Keratinocyte (primary cell): ENCODE results near the gene SNRNP27. TPM values are rescaled to one million over a fixed set of nuclear protein-coding genes. Genes with fewer than 3 reads are reported as not detected.

ENCODE experiments used
- DNase-seq: peaks from one replicate; pipeline ENCODE4 v3.0.0-alpha.2; 2011; ENCODE audit warnings: low read depth, missing footprints, low spot score
- FAIRE-seq: peaks from 2 replicates; lab custom pipeline; 2011; peaks lifted over from hg19 to GRCh38; lab: Jason Lieb, UNC
- H2AFZ ChIP-seq: 2 replicates; pipeline ENCODE4 v1.6.0; 2012; ENCODE audit warnings: low read length, control low read depth, inconsistent platforms; ENCODE audit not compliant: control insufficient read depth
- H3K27ac ChIP-seq: 2 replicates; pipeline ENCODE4 v1.5.1; 2011; ENCODE audit warnings: low read length; ENCODE audit not compliant: control insufficient read depth, insufficient read depth
- H3K27me3 ChIP-seq: 3 replicates; pipeline ENCODE4 v1.6.0; 2011; ENCODE audit warnings: low read length; ENCODE audit not compliant: control insufficient read depth, insufficient read depth; ENCODE audit errors: extremely low read depth
- H3K36me3 ChIP-seq, 2 experiments: 2 replicates in 1 of 2; 3 replicates in 1 of 2; pipeline ENCODE4 v1.5.1; 2011; ENCODE audit warnings: low read length in 2 of 2, mild to moderate bottlenecking in 1 of 2; ENCODE audit not compliant: control insufficient read depth in 2 of 2, insufficient read depth in 2 of 2; ENCODE audit errors: extremely low read depth in 1 of 2
- H3K4me1 ChIP-seq: 3 replicates; pipeline ENCODE4 v1.5.1; 2011; ENCODE audit warnings: low read length; ENCODE audit not compliant: control insufficient read depth, insufficient read depth; ENCODE audit errors: extremely low read depth
- H3K4me2 ChIP-seq: 3 replicates; pipeline ENCODE4 v1.6.0; 2011; ENCODE audit warnings: low read depth, low read length; ENCODE audit not compliant: control insufficient read depth, insufficient read depth; ENCODE audit errors: extremely low read depth
- H3K4me3 ChIP-seq, 3 experiments: fragments of 200-600 bp in 1 of 3; sonication (generic) in 1 of 3; 2 replicates in 2 of 3; 3 replicates in 1 of 3; pipeline ENCODE4 v1.5.1; 2011 to 2016; ENCODE audit warnings: low read length in 3 of 3, mild to moderate bottlenecking in 3 of 3, control low read depth in 2 of 3, inconsistent platforms in 1 of 3, low read depth in 1 of 3, mixed read lengths in 1 of 3, mixed run types in 1 of 3, moderate library complexity in 1 of 3; ENCODE audit not compliant: control insufficient read depth in 2 of 3, insufficient read depth in 2 of 3; ENCODE audit errors: extremely low read depth in 1 of 3
- H3K79me2 ChIP-seq: 2 replicates; pipeline ENCODE4 v1.6.0; 2012; ENCODE audit warnings: low read length; ENCODE audit not compliant: control insufficient read depth, insufficient read depth
- H3K9ac ChIP-seq: 3 replicates; pipeline ENCODE4 v1.6.0; 2011; ENCODE audit warnings: low read length; ENCODE audit not compliant: control insufficient read depth, insufficient read depth; ENCODE audit errors: extremely low read depth
- H3K9me1 ChIP-seq: 3 replicates; pipeline ENCODE4 v1.6.0; 2011; ENCODE audit warnings: low read length; ENCODE audit not compliant: control insufficient read depth, insufficient read depth; ENCODE audit errors: extremely low read depth
- H3K9me3 ChIP-seq: 2 replicates; pipeline ENCODE4 v1.5.1; 2012; ENCODE audit warnings: low read depth, low read length; ENCODE audit not compliant: control insufficient read depth
- H4K20me1 ChIP-seq: 3 replicates; pipeline ENCODE4 v1.6.0; 2011; ENCODE audit warnings: low read length; ENCODE audit not compliant: control insufficient read depth, insufficient read depth; ENCODE audit errors: extremely low read depth
- EZH2 ChIP-seq: IDR thresholded peaks from one replicate; pipeline ENCODE4 v1.6.1; 2012; ENCODE audit warnings: inconsistent platforms, mild to moderate bottlenecking, low read length, moderate library complexity
- dilution Hi-C: fragments of 300-500 bp; cut with MboI; formaldehyde crosslinking; loops from one replicate; pipeline ENCODE4 v1.7.0; 2020; ENCODE audit warnings: low sequenced_read_pairs; ENCODE audit not compliant: extremely low pct_ligation_motif_present
- polyA plus RNA-seq, 5 experiments: library from polyadenylated mRNA; depleted of rRNA in 3 of 5; stranded (reverse) in 3 of 5; stranded (forward) in 1 of 5; unstranded in 1 of 5; fragments of >200 nt; gene quantifications; 1 replicate in 1 of 5; 2 replicates in 3 of 5; 3 replicates in 1 of 5; pipeline versions ENCODE4 v1.2.1 to v1.2.3, GENCODE V29; 2011 to 2012; ENCODE audit warnings: missing spikeins in 2 of 5, low read depth in 1 of 5, low replicate concordance in 1 of 5
- TF ChIP-seq, protein P1 (sequence below), 3 experiments: IDR thresholded peaks in 1 of 3; conservative IDR thresholded peaks in 1 of 3; optimal IDR thresholded peaks in 1 of 3; 2 replicates in 2 of 3; 3 replicates in 1 of 3; pipeline versions ENCODE3 to v1.5.1; 2011; ENCODE audit warnings: low read length in 3 of 3, mild to moderate bottlenecking in 3 of 3, moderate library complexity in 2 of 3, control low read depth in 1 of 3, inconsistent platforms in 1 of 3; ENCODE audit not compliant: insufficient read depth in 2 of 3; ENCODE audit errors: extremely low read depth in 1 of 3

The SNRNP27 gene
- polyA plus RNA-seq, 1 donor (not counting 4 experiments of a cell fraction or from before 2014, with no cell fraction given): 41.1 TPM

DNA sequence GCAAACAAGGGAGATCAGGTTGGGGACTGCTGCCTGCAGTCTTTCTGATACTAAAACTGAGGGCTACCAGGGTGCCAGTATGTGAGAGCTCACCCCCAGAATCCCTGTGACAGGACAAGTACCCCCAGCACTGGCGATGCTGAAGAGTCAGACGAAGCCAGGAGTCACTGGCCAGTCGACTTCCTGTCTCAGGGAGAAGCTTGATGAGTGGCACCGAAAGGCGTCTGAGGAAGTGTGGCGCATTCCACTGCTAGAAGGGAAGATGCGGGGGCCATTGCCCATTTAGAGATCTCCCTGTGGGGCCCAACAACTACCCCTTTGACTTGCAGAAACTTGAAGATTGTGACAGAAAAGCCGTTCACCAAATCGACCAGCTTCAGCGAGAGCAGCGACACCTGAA lies 43.1 kb downstream of the SNRNP27 start:
- H4K20me1 ChIP-seq: no peaks in the 10 kb centered on the region
- FAIRE-seq (no peak), DNase-seq (no peak)
- no peaks in the 10 kb centered on the region for H3K27me3 ChIP-seq
- H3K4me2 ChIP-seq: no peak overlapping the region
- H3K79me2 ChIP-seq: no peaks in the 10 kb centered on the region
- no peak overlapping the region for H2AFZ ChIP-seq
- no peak overlapping the region for H3K27ac ChIP-seq
- TF ChIP-seq EZH2: no peak
- TF ChIP-seq, protein P1, sequence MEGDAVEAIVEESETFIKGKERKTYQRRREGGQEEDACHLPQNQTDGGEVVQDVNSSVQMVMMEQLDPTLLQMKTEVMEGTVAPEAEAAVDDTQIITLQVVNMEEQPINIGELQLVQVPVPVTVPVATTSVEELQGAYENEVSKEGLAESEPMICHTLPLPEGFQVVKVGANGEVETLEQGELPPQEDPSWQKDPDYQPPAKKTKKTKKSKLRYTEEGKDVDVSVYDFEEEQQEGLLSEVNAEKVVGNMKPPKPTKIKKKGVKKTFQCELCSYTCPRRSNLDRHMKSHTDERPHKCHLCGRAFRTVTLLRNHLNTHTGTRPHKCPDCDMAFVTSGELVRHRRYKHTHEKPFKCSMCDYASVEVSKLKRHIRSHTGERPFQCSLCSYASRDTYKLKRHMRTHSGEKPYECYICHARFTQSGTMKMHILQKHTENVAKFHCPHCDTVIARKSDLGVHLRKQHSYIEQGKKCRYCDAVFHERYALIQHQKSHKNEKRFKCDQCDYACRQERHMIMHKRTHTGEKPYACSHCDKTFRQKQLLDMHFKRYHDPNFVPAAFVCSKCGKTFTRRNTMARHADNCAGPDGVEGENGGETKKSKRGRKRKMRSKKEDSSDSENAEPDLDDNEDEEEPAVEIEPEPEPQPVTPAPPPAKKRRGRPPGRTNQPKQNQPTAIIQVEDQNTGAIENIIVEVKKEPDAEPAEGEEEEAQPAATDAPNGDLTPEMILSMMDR (optimal IDR thresholded peaks at IDR 0.05 in 1 of 3, IDR thresholded peaks at IDR 0.05 in 1 of 3, conservative IDR thresholded peaks at IDR 0.05 in 1 of 3; ENCODE audit: extremely low read depth in 1 of 3, insufficient read depth in 2 of 3, low read length in 3 of 3): no peak
- H3K9me1 ChIP-seq: no peaks in the 10 kb centered on the region
- H3K36me3 ChIP-seq: peaks cover 22 to 46% of the 10 kb centered on the region in 2 experiments
- H3K4me3 ChIP-seq: no peak overlapping the region
- H3K9me3 ChIP-seq: no peaks in the 10 kb centered on the region
- dilution Hi-C loops: loop anchor here (10.0 kb wide), 1 partner anchor 128 kb away; no protein-coding TSS in a partner anchor
- H3K9ac ChIP-seq: no peak overlapping the region
- H3K4me1 ChIP-seq: peaks cover 27% of the 10 kb centered on the region

DNA sequence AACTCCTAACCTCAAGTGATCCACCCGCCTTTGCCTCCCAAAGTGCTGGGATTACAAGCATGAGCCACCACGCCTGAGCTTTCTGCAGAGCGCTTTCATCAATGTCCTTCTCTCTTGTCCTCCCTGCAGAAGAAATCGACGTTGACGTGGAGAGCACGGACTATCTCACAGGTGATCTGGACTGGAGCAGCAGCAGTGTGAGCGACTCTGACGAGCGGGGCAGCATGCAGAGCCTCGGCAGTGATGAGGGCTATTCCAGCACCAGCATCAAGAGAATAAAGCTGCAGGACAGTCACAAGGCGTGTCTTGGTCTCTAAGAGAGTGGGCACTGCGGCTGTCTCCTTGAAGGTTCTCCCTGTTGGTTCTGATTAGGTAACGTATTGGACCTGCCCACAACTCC lies 44.2 kb downstream of the SNRNP27 start:
- Histone ChIP-seq H3K9me1 (no peaks in the 10 kb centered on the region), H3K4me1 (peaks cover 21% of the 10 kb centered on the region), H3K79me2 (no peaks in the 10 kb centered on the region), H2AFZ (no peak overlapping the region), H3K27me3 (no peaks in the 10 kb centered on the region), H3K4me3 (no peak overlapping the region), H3K4me2 (no peak overlapping the region), H4K20me1 (no peaks in the 10 kb centered on the region), H3K27ac (no peak overlapping the region), H3K36me3 (peaks cover 23 to 47% of the 10 kb centered on the region in 2 experiments), H3K9me3 (no peaks in the 10 kb centered on the region), H3K9ac (no peak overlapping the region)
- DNase-seq (no peak), FAIRE-seq (no peak)
- TF ChIP-seq EZH2: no peak
- TF ChIP-seq, protein P1 (optimal IDR thresholded peaks at IDR 0.05 in 1 of 3, IDR thresholded peaks at IDR 0.05 in 1 of 3, conservative IDR thresholded peaks at IDR 0.05 in 1 of 3; ENCODE audit: extremely low read depth in 1 of 3, insufficient read depth in 2 of 3, low read length in 3 of 3): no peak
- dilution Hi-C loops: loop anchor here (10.0 kb wide), 1 partner anchor 127 kb away; no protein-coding TSS in a partner anchor
